Natural killer cell treated with Interleukin-12 subunit alpha and Interleukin-12 subunit beta and Interleukin-15 and Interleukin-18, amount 100 ng/mL, for 72 hours (primary cell): ENCODE data around the gene C1orf21. TPM values are rescaled to one million over a fixed set of nuclear protein-coding genes. Genes with fewer than 3 reads are reported as not detected.

Experiments
- ATAC-seq, 2 donors: fragments of 150-1000 bp; cut with Tn5 transposase in 1 of 2; sonication (Bioruptor Pico), chemical (Tn5 transposase) in 1 of 2; 2 replicates each; pipeline ENCODE4 v1.10.0; 2021
- DNase-seq: peaks from one replicate; pipeline ENCODE4 v3.0.0; 2022; ENCODE audit warnings: low spot score
- H3K27ac Mint-ChIP-seq, 2 donors: 1 replicate in 1 of 2; 2 replicates in 1 of 2; pipeline ENCODE4 v1.8.0; 2022; ENCODE audit warnings: mixed read lengths in 2 of 2, mild to moderate bottlenecking in 1 of 2, moderate library complexity in 1 of 2
- H3K27me3 Mint-ChIP-seq, 2 donors: 1 replicate in 1 of 2; 2 replicates in 1 of 2; pipeline ENCODE4 v1.8.0; 2022; ENCODE audit warnings: mixed read lengths in 2 of 2
- H3K36me3 Mint-ChIP-seq: one replicate; pipeline ENCODE4 v1.8.0; 2022; ENCODE audit warnings: mixed read lengths
- H3K4me1 Mint-ChIP-seq, 2 donors: 1 replicate in 1 of 2; 2 replicates in 1 of 2; pipeline ENCODE4 v1.8.0; 2022; ENCODE audit warnings: low read depth in 2 of 2, mixed read lengths in 2 of 2, mild to moderate bottlenecking in 1 of 2
- H3K4me3 Mint-ChIP-seq: one replicate; pipeline ENCODE4 v1.8.0; 2022; ENCODE audit warnings: mixed read lengths
- H3K9me3 Mint-ChIP-seq: 2 replicates; pipeline ENCODE4 v1.8.0; 2022; ENCODE audit warnings: mixed read lengths
- total RNA-seq, 2 donors: library from RNA; stranded (reverse); gene quantifications; one replicate each; pipeline ENCODE4 v1.2.3, GENCODE V29; 2022

C1orf21 gene
- total RNA-seq, 2 donors from 2014 or later, result 18.0 to 28.3 TPM

- Mint-ChIP-seq H3K4me1 (peaks cover 54 to 65% of the 10 kb centered on the region in 2 donors), H3K4me3 (no peak overlapping the region), H3K36me3 (no peaks in the 10 kb centered on the region), H3K9me3 (no peaks in the 10 kb centered on the region), H3K27ac (no peak overlapping the region), H3K27me3 (no peaks in the 10 kb centered on the region)
- DNase-seq (no peak), ATAC-seq (no peak)
These were observed 70.7 kb downstream of the C1orf21 start for GRCh38 chr1:184457500-184457899.

DNA sequence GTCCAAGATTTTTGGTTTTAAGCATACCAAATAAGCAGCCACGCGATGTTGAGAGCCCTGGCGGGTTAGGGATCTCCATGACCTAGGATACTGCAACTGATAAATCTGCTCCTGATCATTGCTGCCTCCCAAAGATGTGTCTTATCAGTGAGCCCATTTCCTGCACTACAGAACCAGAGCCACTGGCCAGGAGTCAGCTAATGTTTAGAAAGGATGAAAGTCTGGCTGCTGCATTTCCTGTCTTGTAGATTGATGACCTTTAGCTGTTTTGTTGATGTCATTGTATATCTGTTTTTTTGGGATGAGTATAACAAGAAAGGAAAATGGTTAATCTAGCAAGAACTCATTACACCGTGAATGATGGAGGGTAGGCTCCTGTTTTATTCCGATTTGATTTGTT, 74.5 kb downstream of the C1orf21 start:
- H3K4me3 Mint-ChIP-seq, result no peak overlapping the region

DNA sequence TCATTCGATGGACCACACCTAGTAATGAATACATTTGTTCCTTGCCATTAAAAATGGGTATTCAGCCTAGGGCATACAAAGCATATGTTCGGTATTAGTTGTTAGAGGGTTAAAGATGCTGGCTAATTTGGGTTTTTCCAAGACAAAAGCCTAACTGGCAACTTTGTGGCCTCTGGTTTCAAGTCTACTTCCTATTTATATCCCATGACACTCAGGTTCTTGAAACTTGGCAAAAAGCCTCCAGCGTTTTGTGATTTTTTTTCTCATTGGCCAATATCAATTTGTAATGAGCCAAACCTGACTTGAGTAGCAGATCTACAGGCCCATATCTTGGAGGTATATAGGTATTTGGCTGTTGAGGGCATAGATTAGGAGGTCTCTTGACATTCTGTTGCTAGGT, 75.3 kb downstream of the C1orf21 start:
- peak overlapping the region in 1 of 2 donors; percentile 52 for H3K27ac Mint-ChIP-seq
- ATAC-seq (no peak), DNase-seq (no peak)
- no peaks in the 10 kb centered on the region for H3K9me3 Mint-ChIP-seq
- no peaks in the 10 kb centered on the region for H3K27me3 Mint-ChIP-seq
- no peaks in the 10 kb centered on the region for H3K36me3 Mint-ChIP-seq
- H3K4me1 Mint-ChIP-seq, result peaks cover 38 to 40% of the 10 kb centered on the region in 2 donors
- no peak overlapping the region for H3K4me3 Mint-ChIP-seq

More for the DNA sequence above, 74.5 kb downstream of the C1orf21 start:
- DNase-seq (no peak), ATAC-seq (no peak)
- H3K36me3 Mint-ChIP-seq, result no peaks in the 10 kb centered on the region
- H3K9me3 Mint-ChIP-seq, result no peaks in the 10 kb centered on the region
- H3K4me1 Mint-ChIP-seq, result peaks cover 42 to 46% of the 10 kb centered on the region in 2 donors
- H3K27me3 Mint-ChIP-seq, result no peaks in the 10 kb centered on the region
- peak overlapping the region in 1 of 2 donors; percentile 52 for H3K27ac Mint-ChIP-seq

DNA sequence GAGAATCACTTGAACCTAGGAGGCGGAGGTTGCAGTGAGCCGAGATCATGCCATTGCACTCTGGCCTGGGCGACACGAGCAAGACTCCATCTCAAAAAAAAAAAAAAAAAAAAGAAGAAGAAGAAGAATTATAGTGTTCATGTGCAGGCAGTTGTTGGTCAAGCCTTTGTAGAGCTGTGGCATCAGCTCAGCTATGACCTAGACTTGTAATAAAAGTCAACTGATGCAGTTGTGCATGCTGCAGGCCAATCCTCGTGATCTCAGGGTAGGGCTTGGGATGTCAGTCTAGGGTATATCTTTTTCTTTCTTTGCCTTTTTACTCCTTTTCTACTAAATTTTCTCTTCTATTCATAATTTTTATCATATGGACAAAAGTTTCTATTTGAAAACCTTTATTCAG, 76.2 kb downstream of the C1orf21 start:
- no peaks in the 10 kb centered on the region for H3K36me3 Mint-ChIP-seq
- DNase-seq (no peak), ATAC-seq (no peak)
- H3K4me3 Mint-ChIP-seq, result no peak overlapping the region
- H3K27ac Mint-ChIP-seq, result no peak overlapping the region
- H3K9me3 Mint-ChIP-seq, result no peaks in the 10 kb centered on the region
- H3K4me1 Mint-ChIP-seq, result peaks cover 40 to 46% of the 10 kb centered on the region in 2 donors
- H3K27me3 Mint-ChIP-seq, result no peaks in the 10 kb centered on the region

DNA sequence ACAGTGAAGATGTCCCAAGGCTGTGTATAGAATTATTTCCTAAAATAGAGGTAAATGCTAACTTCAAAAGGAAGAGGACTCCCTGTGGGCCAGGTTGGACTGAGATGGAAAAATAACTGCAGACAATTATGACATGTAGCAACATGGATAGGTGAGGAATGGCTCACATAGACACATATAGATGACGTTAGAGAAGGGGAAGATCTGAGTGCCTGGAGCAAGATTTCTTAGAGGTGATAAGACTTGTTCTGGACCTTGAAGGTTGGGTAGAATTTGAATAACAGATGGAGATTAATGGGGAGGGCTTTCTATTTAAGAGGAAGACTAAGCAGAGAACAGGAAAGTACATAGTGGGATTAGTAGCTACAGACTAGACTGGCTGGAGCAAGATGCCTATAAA, 76.9 kb downstream of the C1orf21 start:
- H3K4me1 Mint-ChIP-seq, result peaks cover 42 to 49% of the 10 kb centered on the region in 2 donors
- H3K36me3 Mint-ChIP-seq, result no peaks in the 10 kb centered on the region
- no peaks in the 10 kb centered on the region for H3K9me3 Mint-ChIP-seq
- H3K27me3 Mint-ChIP-seq, result no peaks in the 10 kb centered on the region
- DNase-seq (no peak), ATAC-seq (no peak)
- no peak overlapping the region for H3K4me3 Mint-ChIP-seq
- peak overlapping the region in 1 of 2 donors; percentile 0 for H3K27ac Mint-ChIP-seq

GRCh38 chr1:184464757-184465156, 77.9 kb downstream of the C1orf21 start:
- Mint-ChIP-seq H3K27me3 (no peaks in the 10 kb centered on the region), H3K27ac (peak overlapping the region in 1 of 2 donors; percentile 0), H3K4me3 (no peak overlapping the region), H3K36me3 (no peaks in the 10 kb centered on the region), H3K4me1 (peaks cover 45 to 48% of the 10 kb centered on the region in 2 donors), H3K9me3 (no peaks in the 10 kb centered on the region)
- no peak for ATAC-seq
- DNase-seq, result no peak

DNA sequence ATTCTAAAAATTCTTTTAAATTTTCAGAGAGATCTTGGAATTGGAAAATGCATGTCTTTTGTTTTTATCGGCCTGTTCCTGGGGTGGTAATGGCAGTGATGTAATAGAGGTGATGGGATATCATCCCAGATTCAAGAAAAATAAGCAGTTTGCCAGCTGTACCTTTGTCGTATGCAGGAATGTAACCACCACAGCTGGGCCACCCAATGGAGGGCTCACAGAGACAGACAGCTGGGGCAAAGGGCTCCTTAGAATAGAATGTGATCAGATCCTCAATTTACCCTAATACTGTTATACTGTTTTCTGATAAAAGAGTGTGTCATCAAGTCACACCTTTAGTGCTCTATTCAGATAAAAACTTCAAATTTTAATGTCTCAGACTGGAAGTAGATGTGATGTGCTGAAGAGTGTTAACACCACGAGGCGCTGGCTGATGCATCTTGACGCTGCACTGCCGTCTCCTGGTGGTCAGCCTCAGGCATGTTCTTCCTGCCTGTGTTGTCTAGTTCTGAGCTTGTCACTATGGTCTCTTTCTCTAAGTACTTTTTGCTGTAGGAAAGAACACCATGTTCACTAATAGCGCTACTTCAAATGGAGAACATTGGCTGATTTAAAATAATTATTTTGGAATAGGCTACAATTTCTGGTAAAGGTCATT, 78.8 kb downstream of the C1orf21 start:
- DNase-seq (peak; percentile 75), ATAC-seq (peak; percentile 76 to 83)
- Mint-ChIP-seq H3K36me3 (no peaks in the 10 kb centered on the region), H3K27ac (peak overlapping the region in 1 of 2 donors; percentile 64), H3K4me1 (peaks cover 42 to 44% of the 10 kb centered on the region in 2 donors), H3K4me3 (no peak overlapping the region), H3K9me3 (no peaks in the 10 kb centered on the region), H3K27me3 (no peaks in the 10 kb centered on the region)

DNA sequence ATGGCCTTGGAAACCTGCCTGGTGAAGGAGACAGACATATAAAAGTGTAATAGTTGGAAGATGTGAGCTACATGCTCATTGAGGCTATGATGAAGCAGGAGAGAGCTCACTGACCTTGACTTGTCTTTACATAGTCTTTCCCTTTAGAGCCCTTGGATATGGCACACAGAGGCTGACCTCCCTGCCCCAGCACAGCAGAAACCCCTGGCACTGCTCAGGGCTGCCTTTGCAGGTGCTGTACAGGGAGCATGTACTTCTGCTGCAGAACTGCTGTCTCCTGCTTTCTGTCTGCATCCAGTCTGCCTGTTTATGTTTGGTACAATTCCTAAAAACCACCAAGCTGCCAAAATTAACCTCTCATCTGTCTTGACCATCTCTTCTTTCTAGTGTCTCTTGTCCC, 80.5 kb downstream of the C1orf21 start:
- DNase-seq (no peak), ATAC-seq (no peak)
- Mint-ChIP-seq H3K27ac (peak overlapping the region in 1 of 2 donors; percentile 74), H3K4me1 (peaks cover 25 to 38% of the 10 kb centered on the region in 2 donors), H3K27me3 (no peaks in the 10 kb centered on the region), H3K9me3 (no peaks in the 10 kb centered on the region), H3K4me3 (no peak overlapping the region), H3K36me3 (no peaks in the 10 kb centered on the region)

GRCh38 chr1:184469396-184469795, 82.6 kb downstream of the C1orf21 start:
- H3K9me3 Mint-ChIP-seq, result no peaks in the 10 kb centered on the region
- no peak for ATAC-seq
- peaks cover 16 to 32% of the 10 kb centered on the region in 2 donors for H3K4me1 Mint-ChIP-seq
- peak overlapping the region in 1 of 2 donors; percentile 74 for H3K27ac Mint-ChIP-seq
- peaks cover 4% of the 10 kb centered on the region for H3K36me3 Mint-ChIP-seq
- H3K4me3 Mint-ChIP-seq, result no peak overlapping the region
- H3K27me3 Mint-ChIP-seq, result no peaks in the 10 kb centered on the region
- DNase-seq, result no peak

DNA sequence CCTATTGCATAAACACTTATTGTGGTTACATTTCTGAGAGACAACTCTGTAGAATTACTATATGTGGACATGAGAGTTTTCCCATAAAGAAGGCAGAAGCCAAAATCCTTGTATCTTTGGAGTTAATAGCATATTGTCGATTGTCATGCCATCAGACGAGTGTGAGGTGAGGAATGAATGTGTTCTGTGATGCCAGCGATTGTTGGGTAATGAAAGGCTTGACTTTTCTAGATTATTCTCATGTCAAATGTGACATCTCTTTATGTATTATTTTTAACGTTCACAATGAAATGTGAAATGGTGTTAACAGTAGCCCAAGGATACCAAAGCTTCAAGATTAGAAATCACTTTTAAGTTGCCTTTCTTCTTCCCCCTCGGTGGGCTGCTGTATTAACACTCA, 84.9 kb downstream of the C1orf21 start:
- Mint-ChIP-seq H3K27ac (no peak overlapping the region), H3K9me3 (no peaks in the 10 kb centered on the region), H3K27me3 (no peaks in the 10 kb centered on the region), H3K36me3 (peaks cover 16% of the 10 kb centered on the region), H3K4me1 (peaks cover 21 to 35% of the 10 kb centered on the region in 2 donors), H3K4me3 (no peak overlapping the region)
- ATAC-seq, result no peak
- DNase-seq, result no peak

DNA sequence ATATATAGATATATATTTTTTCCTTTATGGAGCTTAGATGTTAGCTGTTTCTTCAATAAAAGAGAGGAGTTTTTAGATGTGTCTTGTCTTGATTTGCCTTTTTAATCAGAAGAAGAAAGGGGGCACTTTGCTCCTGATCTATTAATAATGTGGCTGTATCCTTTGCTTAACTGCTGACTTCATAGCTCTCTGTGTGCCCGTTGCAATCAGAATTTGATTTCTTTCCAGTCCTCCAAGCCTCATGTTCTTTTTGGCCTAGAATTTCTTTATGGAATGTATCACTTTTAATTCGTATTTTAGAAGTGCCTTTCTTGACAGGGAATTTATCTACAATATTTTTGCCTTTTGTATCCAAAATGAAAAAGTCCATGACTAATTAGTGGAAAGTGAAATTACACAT, 85.3 kb downstream of the C1orf21 start:
- Mint-ChIP-seq H3K27me3 (no peaks in the 10 kb centered on the region), H3K36me3 (peaks cover 16% of the 10 kb centered on the region), H3K4me3 (no peak overlapping the region), H3K4me1 (peaks cover 21 to 35% of the 10 kb centered on the region in 2 donors), H3K9me3 (no peaks in the 10 kb centered on the region), H3K27ac (no peak overlapping the region)
- DNase-seq (no peak), ATAC-seq (no peak)

- H3K36me3 Mint-ChIP-seq, result peaks cover 16% of the 10 kb centered on the region
These were observed 86.5 kb downstream of the C1orf21 start for GRCh38 chr1:184473176-184473966.

GRCh38 chr1:184476187-184476586, 89.4 kb downstream of the C1orf21 start:
- Mint-ChIP-seq H3K36me3 (peaks cover 28% of the 10 kb centered on the region), H3K9me3 (no peaks in the 10 kb centered on the region), H3K4me1 (peaks cover 19 to 26% of the 10 kb centered on the region in 2 donors), H3K27ac (no peak overlapping the region), H3K4me3 (no peak overlapping the region), H3K27me3 (no peaks in the 10 kb centered on the region)
- DNase-seq, result no peak
- ATAC-seq, result no peak

More at GRCh38 chr1:184473176-184473966, 86.5 kb downstream of the C1orf21 start:
- ATAC-seq (no peak), DNase-seq (no peak)
- H3K4me1 Mint-ChIP-seq, result peaks cover 13 to 27% of the 10 kb centered on the region in 2 donors
- no peaks in the 10 kb centered on the region for H3K9me3 Mint-ChIP-seq
- H3K27me3 Mint-ChIP-seq, result no peaks in the 10 kb centered on the region
- no peak overlapping the region for H3K4me3 Mint-ChIP-seq
- H3K27ac Mint-ChIP-seq, result no peak overlapping the region
